GM21737 (cell line): ENCODE measurements around the gene STON2.

Source experiments
- ATAC-seq: cut with Tn5 transposase; IDR thresholded peaks from one replicate; pipeline ENCODE4 v1.9.1; 2021; ENCODE audit warnings: mild to moderate bottlenecking, moderate library complexity; ENCODE audit not compliant: unreplicated experiment

The STON2 gene

DNA sequence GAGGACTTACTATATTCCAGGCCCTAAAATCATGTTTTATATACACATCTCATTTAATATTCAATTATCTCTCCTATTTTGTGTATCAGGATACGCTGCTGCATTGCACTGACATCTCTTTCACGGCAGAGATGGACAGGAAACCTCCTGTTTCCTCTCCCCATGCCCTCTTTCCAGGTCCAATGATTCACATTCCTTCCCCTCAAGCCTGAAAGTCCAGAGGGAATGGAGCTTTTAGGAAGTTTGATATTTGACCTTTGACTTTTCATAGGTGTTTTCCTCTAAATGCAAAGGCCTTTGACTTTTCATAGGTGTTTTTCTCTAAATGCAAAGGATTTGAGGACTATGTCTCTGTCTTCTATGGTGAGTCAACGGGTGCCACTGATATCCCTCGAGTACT, 89.5 kb downstream of the STON2 start:
- no peak for ATAC-seq

DNA sequence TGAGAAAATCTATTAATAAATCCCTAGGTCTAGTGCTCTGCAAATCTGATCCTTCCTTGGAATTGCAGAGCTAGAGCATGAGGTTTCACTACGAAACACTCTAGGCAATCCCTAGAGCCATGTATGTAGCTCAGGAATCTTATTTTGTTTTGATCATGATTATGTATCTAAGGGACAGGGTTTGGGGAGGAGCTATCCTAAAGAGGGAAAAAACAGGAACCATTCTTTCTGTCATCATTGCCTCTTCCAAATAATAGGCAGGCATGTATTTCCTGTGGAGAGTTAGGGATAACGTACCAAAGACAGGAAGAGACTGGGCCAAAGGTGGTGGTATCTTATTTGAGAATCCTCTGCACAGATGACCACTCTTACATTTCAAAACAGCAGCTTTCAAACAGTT, 90.6 kb downstream of the STON2 start:
- ATAC-seq: no peak

DNA sequence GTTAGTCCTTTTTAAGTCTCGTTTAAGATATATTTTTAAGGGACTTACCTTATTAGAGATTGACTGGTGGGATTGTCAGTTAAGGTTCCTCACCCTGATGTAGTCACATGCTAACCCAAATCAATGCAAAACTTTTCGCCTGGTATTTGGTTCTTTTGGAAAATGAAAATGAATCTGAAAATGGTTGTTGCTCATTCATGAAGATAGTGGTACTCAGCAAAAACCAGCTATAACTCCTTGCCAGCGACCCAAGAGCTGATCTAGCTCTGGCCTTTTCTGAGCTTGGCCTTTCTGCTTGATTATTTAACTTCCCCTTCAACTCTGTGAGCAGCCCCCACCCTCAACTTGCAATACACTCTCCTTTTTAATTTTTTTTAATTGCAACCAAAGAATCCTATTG, 94.4 kb downstream of the STON2 start:
- ATAC-seq: no peak

DNA sequence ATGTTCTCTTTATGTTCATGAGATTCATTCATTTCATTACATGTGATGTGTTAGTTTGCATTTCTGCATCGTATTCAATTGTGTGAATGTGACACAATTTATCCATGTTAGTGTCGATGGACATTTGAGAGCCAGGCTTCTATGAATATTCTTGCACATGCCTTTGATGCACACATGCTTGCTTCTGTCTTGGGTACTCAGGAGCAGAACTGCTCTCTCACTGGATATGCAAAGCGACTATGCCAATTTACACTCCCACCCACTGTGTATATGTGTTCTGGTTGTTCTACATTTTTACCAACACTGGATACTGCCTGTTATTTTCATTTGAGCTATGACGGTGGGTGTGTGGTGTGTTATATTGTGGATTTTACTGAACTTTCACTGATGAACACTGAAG, 95.1 kb downstream of the STON2 start:
- ATAC-seq: no peak

DNA sequence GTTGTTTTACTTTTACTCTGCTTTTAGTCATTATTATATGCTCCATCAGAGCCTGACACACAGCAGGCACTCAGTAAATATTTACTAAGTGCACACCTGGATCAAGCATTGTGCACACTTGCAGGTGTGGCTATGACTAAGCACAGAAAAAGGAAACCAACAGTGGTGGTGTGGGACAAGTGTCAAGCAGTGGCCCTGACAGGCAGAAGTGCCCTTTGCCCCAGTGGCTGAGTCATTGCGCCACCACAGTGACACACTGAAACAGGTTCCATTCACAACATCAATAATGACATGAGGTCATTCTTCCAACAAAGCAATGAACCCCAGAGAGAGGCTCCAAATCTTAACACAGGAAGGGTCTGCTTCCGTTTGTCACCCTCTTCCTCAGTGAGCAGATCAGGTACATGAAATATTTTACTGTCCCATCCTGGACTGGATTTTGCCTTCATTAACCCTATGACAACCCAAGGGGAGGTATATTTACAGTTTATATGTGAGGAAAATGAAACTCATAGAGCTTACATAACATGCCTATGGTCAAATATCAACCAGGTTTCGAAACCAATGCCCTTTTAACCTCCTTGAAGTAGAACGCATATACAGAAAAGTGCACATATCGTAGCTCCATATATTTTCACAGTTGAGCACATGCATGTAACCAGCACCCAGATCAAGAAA, 96.7 kb downstream of the STON2 start:
- peak; percentile 90 for ATAC-seq

DNA sequence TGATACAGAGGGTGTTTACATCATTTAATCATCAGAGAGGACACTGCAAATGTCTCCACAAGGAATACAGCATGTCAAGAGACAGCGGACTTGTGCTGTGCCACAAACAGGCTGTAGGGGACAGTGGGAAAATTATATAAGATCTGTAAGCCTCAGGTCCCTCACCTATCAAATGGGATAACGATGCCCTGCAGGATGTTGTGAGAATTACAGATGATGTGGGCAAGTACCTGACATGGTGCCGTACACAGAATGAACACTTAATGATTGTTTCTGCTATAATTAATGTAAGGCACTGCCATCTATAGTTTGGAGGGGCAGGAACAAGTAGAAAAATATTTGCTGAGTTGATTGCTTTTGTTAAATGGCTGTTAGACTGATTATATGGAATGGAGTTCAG, 97.5 kb downstream of the STON2 start:
- no peak for ATAC-seq

DNA sequence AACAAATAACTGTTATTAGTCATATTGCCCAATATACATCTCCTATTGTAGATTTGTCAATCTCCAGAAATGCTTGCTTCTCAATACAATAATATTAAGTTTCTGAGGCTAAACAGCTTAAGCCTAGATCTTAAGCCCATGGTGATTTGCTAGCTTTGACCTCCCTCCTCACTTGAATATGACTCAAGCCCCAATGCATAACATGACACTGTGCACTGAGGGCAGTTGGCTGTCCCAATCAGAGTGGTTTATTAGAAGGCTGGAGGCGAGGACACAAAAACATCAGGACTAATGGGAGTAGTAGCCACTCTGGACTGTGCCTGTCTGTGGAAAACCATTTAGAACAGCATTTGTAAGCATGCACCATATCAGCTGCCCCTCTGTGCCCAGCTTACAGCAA, 98.3 kb downstream of the STON2 start:
- no peak for ATAC-seq

DNA sequence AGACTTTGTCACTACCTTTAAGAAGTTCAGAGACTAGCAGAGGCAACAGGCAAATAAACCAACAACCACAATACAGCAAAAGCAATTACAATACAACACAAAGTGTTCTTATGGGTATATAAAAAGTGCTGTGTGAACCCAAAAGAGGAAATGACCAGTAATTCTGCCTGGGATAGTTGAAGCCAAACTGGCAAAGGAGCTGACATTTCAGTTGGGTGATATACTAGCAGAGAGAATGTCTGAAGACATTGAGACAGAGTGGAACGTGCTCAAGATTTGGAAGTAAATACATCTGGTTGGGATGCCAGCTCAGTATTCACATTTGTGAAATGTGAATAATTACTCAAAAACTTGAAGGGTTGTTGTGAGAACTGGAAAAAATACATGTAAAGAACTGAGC, 98.8 kb downstream of the STON2 start:
- no peak for ATAC-seq

DNA sequence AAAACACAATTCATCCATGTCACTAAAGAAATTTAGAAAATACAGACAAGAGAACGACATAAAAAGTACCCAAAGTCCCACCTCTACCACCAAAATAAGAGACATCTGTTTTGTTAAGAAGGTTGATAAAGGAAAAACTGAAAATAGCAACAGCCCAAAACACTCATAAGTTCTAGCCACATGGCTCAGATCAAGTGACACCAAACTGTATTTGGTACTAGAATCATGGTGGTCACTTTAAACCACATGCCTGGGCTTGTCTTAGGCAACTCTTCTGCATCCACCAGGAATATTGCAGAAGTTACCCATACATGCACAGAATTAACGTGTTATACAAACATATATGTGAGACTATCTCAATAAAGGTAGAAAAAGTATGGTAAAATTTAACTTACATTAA, 101.2 kb downstream of the STON2 start:
- no peak for ATAC-seq

DNA sequence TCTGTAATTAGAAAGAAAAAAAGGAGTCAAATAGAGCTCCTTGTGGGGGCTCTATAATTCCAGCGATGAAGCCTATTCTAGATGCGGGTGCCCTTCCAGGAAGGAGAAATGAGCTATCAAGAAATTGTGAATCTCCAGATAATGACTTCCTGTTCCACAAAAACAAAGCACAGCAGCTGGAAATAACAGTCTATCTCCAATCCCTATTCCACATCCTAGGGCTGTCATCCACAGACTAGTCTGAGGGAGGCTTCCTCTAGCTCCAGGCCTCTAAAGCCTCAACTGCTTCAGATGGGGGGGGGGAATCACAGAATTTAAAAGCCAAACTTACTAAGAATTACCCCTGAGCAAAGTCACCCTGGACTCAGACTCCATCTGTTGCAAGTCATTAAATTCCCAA, 102.0 kb downstream of the STON2 start:
- ATAC-seq: no peak

DNA sequence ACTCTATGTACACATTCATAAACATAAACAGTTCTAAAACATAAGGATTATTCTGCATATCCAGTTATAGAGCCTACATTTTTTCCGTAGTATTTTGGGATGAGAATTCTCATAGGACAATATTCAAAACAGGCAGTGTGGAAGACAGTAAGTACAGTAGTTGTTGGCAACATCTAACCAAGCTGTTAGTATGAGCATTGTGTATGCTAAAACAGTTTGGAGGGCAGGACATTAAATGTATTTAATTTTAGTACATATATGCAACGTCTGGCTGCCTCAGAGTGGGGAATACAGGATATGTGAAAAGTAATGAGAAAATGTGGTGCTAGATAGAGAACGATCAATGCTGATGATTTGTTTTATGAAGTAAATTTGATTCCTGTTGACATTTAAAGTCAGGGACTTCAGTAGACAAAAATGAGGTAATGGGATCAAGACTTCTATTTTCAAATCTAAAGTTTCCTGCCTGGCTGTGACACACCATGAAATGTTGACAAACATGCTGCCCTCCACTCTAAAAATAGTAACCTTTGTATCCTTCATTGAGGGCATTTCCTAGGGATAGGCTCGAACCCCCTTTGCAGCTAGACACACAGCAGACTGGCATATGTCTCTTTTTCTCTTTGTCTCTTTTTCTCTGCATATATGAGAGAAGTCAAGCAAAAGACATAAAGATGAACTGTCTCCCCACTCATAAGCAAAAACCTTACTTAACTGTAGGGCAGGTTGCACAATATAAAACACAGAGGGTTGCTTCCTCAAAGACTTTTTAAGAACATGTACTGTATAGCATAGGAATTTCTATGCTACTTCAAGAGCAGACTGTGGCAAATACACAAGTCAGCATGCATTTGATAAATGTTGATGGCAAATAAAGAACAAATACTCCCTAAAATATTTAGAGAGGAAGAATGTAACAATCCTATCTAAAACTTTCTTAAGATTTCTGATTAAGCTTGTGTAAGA, 103.9 kb downstream of the STON2 start:
- no peak for ATAC-seq

DNA sequence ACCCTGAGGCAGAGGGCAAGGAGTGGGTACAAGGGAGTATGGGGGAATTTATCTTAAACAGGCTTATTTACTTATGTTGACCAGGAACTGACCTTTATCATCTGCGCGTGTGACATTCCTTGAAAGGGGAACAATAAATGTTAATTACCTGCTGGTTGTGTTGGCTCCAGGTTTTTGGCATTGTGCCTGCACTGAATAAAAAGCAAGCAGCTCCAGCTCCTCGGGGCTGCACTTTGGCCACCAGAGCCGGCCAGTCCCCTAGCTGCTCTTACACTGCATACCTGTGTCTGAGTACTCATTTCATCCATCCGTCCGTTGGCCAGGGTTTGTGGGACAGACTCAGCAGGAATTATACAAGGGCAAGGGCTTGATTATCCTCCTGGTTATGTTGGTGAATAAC, 110.6 kb downstream of the STON2 start:
- ATAC-seq: no peak

DNA sequence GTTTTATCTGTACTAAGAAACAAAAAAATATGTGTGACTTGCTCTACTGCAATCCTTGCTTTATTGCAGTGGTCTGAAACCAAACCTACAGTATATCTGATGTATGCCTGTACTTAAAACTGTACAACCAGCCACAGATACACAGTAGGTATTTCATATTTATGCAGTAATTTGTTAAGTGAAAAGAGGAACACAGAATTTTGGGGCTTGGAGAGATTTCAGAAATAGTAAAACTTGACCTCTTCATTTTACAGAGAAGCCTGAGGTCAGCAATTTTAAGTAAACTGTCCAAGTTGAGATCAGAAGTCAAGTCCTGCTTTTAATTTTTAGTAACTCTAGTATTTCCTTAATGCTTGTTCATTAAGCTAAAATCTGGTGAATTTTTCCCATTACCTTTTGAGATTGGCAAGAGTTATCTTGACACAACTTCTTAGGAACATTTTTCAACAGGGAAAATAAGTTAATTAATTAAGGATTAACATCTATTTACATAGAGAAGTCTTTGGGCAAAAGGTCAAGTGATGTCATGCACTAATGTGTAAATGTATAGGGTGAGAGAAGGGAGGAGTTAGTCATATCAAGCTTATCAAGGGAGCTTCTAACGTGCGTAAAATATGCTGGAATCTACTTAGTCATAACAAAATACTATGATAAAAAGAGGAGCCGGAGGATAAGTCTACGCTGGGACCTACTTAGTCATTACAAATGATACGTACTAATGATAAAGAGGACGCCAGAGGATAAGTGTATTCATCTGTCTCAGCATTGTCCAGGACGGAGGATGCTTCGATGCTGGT, 113.4 kb downstream of the STON2 start:
- ATAC-seq: no peak

DNA sequence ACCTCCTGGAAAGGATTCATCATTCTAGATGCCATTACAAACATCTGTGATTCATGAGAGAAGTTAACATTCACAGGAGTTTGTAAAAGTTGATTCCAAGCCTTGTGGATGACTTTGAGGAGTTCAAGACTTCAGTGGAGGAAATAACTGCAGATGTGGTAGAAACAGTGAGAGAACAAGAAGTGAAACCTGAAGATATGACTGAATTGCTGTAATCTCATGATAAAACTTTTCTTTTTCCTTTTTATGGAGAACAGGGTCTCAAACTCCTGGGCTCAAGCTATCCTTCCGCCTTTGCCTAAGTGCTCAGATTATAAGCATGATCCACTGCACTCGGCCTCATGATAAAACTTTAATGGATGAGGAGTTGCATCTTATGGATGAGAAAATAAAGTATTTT, 114.9 kb downstream of the STON2 start:
- ATAC-seq: no peak

DNA sequence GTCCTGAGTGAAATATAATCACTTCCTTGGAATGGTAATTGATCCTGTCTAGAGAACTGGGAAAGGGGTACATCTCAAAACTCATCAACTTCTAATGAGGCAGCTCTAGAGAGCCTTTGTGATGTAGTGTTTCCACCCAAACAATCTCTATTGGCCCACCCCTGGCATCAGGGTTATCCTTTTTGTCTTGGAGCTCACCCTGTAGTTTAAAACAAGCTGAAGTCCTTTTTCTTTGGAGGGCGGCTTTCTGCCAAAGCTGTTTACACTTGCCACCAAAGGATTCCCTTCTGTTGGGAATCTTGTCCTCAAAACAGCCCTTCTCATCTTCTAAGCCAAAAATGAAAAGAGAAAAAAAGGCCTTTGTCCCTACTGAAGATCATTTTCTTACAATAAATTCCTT, 118.8 kb downstream of the STON2 start:
- ATAC-seq: no peak

DNA sequence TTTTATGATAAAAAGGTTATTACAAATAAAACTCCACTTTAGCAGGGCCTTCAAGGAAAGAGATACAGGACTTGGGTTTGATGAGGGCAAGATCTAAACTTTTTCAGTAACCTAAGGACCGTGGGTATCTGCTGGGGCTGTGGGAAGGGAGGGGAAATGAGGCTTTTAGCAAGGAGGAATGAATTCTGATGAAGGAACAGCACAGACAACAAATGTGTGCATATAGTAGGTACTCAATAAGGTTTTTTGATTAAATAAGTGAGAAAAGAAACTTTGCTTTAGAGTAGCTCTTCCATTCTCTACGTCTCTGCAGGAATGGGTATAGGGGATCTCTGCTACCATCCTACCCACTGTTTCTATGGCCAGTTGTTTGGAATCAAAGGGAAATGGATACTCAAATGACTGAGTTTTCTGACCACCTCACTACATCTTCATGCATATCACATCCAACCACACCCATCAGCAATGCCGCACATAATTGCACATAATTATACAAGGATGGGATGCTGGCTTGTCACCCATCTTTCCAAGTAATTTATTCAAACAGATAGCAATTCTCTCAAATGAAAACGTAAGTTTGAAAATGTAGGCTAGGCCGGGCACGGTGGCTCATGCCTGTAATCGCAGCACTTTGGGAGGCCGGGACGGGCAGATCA, 119.9 kb downstream of the STON2 start:
- ATAC-seq: no peak

DNA sequence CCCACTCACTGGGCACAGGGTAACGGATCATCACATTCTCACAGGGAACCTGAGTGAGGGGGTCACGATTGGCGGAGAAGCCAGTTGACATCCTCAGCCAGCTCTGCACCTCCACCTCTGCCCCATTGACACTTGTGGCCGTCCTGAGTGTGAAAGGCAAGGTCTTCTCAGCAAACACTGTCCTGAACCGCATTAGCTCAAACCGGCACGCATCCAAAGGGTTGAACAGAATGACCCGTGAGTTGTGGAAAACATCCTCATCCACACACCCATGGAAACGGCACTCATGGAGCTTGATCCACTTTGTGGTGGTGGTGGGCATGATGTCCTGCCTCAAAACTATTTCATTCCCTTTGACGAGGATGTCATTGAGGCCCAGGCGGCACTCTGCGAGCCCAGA, 123.0 kb downstream of the STON2 start:
- no peak for ATAC-seq

DNA sequence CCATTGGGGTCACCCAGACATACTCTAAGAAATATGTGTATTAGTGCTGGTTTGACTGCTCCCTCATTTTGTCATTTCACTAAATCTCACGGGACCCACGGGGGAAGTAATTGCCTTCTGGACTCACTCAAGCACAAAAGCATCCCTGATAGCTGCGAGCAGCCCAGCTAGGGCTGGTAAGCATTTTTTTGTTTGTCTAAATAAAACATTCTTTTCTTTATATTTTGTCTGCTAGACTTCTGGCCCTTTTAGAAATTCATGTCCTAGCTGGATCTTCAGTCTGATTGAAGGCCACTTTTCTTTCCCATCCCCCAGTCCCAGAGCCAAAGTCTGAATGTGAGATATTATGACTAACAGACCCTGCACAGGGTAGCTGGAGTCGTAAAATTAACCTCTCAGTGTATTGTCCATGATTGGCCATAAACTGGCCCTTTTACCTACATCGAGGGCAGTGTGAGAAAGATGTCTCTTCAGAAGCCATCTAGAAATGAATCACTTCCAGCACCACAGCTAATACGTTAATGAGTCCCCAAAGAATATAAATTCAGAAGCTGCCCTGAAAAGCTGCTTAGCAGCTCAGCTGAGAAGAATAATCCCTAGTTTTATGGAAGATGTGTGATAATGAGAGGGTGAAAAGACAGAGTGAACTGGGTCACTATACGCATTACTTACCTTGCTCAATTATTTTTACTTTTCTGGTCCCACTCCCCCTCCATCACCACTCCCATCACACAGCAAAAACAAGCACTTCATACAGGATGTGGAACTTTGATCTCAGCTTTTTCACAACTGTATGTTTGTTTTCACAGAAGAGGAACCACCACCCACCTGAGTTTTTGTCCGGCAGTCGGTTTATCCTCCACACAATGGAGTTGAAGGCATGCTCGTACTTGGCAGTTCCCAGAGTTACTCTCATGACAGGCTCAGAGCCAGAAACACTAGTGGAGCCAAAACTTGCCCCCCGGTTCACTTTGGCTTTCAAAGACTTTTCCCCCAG, 123.8 kb downstream of the STON2 start:
- no peak for ATAC-seq

DNA sequence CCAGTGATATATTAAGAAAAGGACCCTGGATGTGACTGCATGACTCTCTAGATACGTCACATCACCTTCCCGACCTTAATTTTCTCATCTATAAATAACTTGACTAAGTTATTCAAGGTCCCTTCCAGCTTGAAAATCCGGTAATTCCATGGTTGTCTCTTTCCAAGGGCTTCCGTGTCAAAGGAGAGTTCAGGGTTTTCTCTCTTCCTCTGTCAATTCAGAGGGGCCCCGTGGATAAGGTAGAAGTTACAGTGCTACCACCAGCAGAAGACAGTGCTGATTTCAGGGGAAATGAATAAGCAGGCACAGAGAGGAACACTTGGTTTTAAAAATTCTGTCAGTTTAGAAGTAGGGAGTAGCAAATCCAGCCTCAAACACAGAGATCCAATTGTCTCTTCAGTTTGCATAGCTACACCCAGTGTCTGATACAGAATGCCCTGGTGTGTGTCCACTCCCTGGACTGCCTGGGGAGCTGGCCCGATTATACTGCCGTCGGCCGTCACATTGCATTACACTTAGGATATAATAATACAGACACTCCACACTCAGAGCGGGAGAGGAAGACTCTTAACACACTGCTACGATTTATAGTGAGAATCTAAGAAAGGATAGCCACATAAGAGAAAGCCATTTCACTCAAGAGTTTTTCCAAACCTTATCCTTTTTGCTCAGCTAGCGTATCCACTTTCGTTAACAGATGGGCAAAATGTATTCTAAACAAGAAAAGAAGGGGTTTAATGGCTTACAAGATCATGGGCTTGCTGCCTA, 124.6 kb downstream of the STON2 start:
- ATAC-seq: no peak
